ENCODE measurements around the gene HOXA7.

HOXA7 gene

GRCh38 chr7:27106901-27107240 lies 49.6 kb downstream of the HOXA7 start:
- no peak for DNase-seq (ENCODE audit: low spot score)

GRCh38 chr7:27106181-27106900 lies 50.1 kb downstream of the HOXA7 start:
- DNase-seq (ENCODE audit: low spot score) = no peak

GRCh38 chr7:27105301-27106031 lies 51.0 kb downstream of the HOXA7 start:
- no peak for DNase-seq (ENCODE audit: low spot score)

GRCh38 chr7:27104341-27105058 lies 52.0 kb downstream of the HOXA7 start:
- no peak for DNase-seq (ENCODE audit: low spot score)

Data from kidney capillary endothelial cell (primary cell).